ENCODE measurements around the gene ITGA3. TPM values are rescaled to one million over a fixed set of nuclear protein-coding genes. Genes with fewer than 3 reads are reported as not detected.

The ITGA3 gene
- total RNA-seq, 1 experiment from 2014 or later: 22.5 TPM

- DNase-seq: no peak
- Histone ChIP-seq H4K91ac (ENCODE audit: insufficient read length, low read depth, low read length) (no peak overlapping the region), H2BK120ac (ENCODE audit: low read depth, low read length, poor library complexity, severe bottlenecking) (no peak overlapping the region), H4K20me1 (ENCODE audit: control insufficient read depth, insufficient read depth, insufficient read length) (no peaks in the 10 kb centered on the region), H4K8ac (replicated peaks; ENCODE audit: insufficient read length, low read depth, low read length) (no peak overlapping the region), H3T11ph (ENCODE audit: low read length) (no peak overlapping the region), H3K9ac (ENCODE audit: extremely low read depth, insufficient read length, low read length) (no peak overlapping the region), H3K18ac (ENCODE audit: insufficient read length, low read depth, low read length) (no peak overlapping the region), H3K4me2 (ENCODE audit: insufficient read depth, insufficient read length, low read length) (no peak overlapping the region), H2AK5ac (ENCODE audit: insufficient read length, low read length) (no peak overlapping the region), H2BK5ac (ENCODE audit: insufficient read length, low read length) (no peak overlapping the region), H3K56ac (ENCODE audit: insufficient read length, low read depth, low read length) (no peak overlapping the region), H2BK20ac (ENCODE audit: low read depth, low read length, poor library complexity, severe bottlenecking) (no peak overlapping the region), H3K9me3 (ENCODE audit: control insufficient read depth, low read depth, low read length) (no peaks in the 10 kb centered on the region), H3K4me1 (ENCODE audit: insufficient read depth, low read length) (no peaks in the 10 kb centered on the region; the same call in 1 of the 2 replicates), H4K5ac (ENCODE audit: insufficient read length, low read depth, low read length) (no peak overlapping the region), H3K23ac (ENCODE audit: insufficient read length, low read depth, low read length) (no peak overlapping the region), H2BK12ac (ENCODE audit: insufficient read length, low read depth, low read length) (no peak overlapping the region), H3K27me3 (ENCODE audit: insufficient read depth, low read length) (no peaks in the 10 kb centered on the region), H2BK15ac (ENCODE audit: low read depth, low read length) (no peak overlapping the region), H3K79me2 (ENCODE audit: insufficient read depth, low read length) (no peaks in the 10 kb centered on the region), H3K23me2 (ENCODE audit: insufficient read length, low read depth, low read length, poor library complexity, severe bottlenecking) (no peaks in the 10 kb centered on the region), H3K79me1 (ENCODE audit: insufficient read depth, low read depth, low read length, poor library complexity, severe bottlenecking) (no peaks in the 10 kb centered on the region), H2AFZ (ENCODE audit: low read length) (no peak overlapping the region), H3K4ac (ENCODE audit: low read depth, low read length) (no peak overlapping the region), H3K14ac (ENCODE audit: insufficient read depth, low read length) (no peak overlapping the region), H3K27ac (ENCODE audit: insufficient read length, low read depth, low read length) (no peak overlapping the region)
- no peak for TF ChIP-seq CTCF (conservative IDR thresholded peaks at IDR 0.05)
- H3K4me3 Mint-ChIP-seq: 0 out of 5 replicates have a peak overlapping the region, but pooled peaks of 1 of the 2 experiments have one; percentile 3
- no peaks in the 10 kb centered on the region for H3K9me3 Mint-ChIP-seq
- WGBS (ENCODE audit: extremely low coverage, insufficient read length, low lambda C conversion rate): no CpG with 5 or more reads among the region's 15 CpGs
- peaks cover 0 to 10% (median 4%) of the 10 kb centered on the region in 3 experiments; a peak in 5 of 7 replicates for H3K36me3 Mint-ChIP-seq (ENCODE audit: insufficient read depth in 1 of 3, low read depth in 3 of 3)
- peaks cover 18 to 33% of the 10 kb centered on the region in 2 experiments for H3K4me1 Mint-ChIP-seq
- H3K27ac Mint-ChIP-seq: no peak overlapping the region; a peak in 1 of 7 replicates
- H3K27me3 Mint-ChIP-seq (ENCODE audit: low read depth): no peaks in the 10 kb centered on the region
These were observed 46.5 kb downstream of the ITGA3 start for GRCh38 chr17:50102164-50102991.
